ENCODE data around the gene PTPRK. TPM values are rescaled to one million over a fixed set of nuclear protein-coding genes. Genes with fewer than 3 reads are reported as not detected.

PTPRK gene
- total RNA-seq, 1 donor from 2014 or later, result 1.9 TPM

DNA sequence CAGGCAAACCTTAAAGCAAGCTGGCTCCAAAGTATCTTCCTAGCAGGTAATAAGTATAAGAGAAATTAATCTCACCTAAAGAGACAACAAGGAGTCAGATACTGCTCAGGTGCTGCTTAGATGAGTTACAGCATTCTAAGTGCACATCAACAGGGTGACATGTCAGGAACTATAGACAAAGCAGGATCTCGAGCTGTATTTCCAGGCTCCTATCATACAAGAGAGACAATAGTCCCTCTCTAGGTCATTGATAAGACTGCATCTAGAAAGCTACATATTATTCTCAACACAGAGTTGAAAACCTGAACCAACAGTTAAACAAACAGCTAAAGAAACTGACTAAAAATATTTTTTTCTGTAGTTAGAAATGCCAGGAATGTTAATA lies 3.9 kb downstream of the PTPRK start:
- intact Hi-C loops (cut with micrococcal nuclease), result no loop called here

GRCh38 chr6:128515550-128516513 lies 4.6 kb downstream of the PTPRK start:
- intact Hi-C loops (cut with micrococcal nuclease), result no loop called here

DNA sequence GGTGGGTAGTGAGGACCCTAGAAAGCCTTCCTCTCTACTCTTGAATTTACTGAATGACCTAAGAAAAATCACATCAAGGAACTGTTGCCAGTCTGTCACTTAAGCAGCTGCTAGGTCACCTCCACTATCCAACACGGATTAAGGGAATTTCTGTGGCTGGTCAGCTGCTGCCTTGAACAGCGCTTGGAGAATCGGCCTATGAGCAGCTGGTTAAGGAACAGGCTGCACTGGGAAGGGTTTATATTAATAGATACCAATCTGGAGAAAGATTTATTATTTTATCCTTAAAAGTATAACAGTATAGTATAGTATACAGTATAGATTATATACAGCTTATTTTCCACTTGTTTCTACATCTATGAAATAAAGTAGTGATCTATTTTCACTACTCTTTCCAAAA lies 6.5 kb downstream of the PTPRK start:
- intact Hi-C loops (cut with micrococcal nuclease), result no loop called here

GRCh38 chr6:128512296-128512695 lies 8.1 kb downstream of the PTPRK start:
- intact Hi-C loops (cut with micrococcal nuclease), result no loop called here

DNA sequence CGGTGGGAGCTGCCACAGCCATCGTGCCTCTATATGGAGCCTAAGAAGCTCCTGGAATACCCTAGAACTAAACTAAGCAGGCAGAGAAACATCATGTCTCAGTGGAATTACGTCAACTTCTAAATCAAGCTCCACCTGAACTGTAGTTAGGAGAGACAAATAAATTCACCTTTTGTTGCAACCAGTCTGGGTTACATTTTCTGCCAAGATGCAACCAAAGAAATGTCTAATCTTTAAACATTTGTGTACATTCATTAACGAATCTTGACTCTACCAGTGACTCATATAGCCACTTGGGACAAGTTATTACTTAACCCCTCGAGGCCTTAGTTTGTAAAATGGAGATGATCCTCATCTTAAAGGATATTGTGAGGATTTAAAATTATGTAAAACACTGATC lies 8.9 kb downstream of the PTPRK start:
- intact Hi-C loops (cut with micrococcal nuclease), result no loop called here

DNA sequence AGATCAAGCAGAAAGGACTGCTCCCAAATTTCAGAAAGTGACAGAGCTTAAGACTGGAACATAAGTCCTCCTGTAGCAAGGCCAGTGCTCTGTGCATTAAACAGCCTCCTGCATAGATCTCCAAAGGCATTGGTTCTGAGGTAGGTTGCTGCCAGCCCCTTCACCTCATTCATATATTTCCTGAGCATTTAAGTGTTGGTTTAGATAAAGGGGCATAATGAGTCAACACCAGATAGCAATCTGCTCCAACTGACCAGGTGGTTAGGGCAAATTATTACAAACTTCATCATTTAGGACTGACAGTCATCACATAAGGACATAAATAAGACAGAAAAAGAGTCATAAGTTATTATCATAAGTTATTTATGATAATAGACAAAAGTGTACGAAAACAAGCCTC lies 10.7 kb downstream of the PTPRK start:
- intact Hi-C loops (cut with micrococcal nuclease), result no loop called here

GRCh38 chr6:128508588-128509296 lies 11.7 kb downstream of the PTPRK start:
- intact Hi-C loops (cut with micrococcal nuclease), result no loop called here

GRCh38 chr6:128507337-128508310 lies 12.8 kb downstream of the PTPRK start:
- intact Hi-C loops (cut with micrococcal nuclease), result no loop called here

DNA sequence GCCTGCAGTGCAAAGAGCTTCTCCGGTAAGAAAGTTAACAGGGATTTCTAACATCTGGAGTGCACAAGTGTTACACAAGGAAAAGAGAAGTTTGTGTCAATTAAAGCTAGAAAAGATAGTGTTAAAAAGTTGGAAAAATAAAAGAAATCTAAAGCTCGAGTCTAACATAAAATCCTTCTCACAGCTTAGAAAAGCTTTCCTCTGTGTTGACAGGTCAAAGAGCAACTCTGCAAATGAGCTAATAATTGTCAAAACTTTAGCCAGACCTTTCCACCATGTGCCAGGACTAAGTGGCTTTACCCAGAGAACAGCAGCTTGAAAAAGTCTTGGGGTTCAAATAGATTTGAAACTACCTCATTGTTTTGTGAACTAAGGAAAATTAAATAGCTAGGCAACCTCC lies 14.8 kb downstream of the PTPRK start:
- intact Hi-C loops (cut with micrococcal nuclease), result no loop called here

GRCh38 chr6:128504003-128504654 lies 16.3 kb downstream of the PTPRK start:
- intact Hi-C loops (cut with micrococcal nuclease), result no loop called here

- intact Hi-C loops (cut with micrococcal nuclease), result no loop called here
Measured at GRCh38 chr6:128500749-128501600, 19.4 kb downstream of the PTPRK start.

DNA sequence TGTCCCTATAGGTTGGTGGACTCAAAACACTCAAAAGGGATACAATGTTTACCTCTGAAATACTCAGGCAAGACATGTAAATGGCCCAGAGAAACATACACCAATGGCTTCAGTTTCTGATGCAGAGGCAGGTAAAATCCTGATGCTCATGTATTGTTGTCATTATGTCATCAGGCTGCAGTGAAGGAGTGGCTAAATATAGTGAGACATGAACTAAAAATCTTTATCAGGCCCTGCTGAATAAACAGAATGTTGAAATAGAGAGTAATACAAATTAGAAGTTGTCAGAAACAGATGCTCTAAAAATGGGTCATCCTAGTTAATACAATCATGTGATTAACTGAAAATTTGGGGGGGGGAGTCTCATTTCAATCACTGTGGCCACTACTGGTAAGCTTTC lies 20.4 kb downstream of the PTPRK start:
- intact Hi-C loops (cut with micrococcal nuclease), result no loop called here

DNA sequence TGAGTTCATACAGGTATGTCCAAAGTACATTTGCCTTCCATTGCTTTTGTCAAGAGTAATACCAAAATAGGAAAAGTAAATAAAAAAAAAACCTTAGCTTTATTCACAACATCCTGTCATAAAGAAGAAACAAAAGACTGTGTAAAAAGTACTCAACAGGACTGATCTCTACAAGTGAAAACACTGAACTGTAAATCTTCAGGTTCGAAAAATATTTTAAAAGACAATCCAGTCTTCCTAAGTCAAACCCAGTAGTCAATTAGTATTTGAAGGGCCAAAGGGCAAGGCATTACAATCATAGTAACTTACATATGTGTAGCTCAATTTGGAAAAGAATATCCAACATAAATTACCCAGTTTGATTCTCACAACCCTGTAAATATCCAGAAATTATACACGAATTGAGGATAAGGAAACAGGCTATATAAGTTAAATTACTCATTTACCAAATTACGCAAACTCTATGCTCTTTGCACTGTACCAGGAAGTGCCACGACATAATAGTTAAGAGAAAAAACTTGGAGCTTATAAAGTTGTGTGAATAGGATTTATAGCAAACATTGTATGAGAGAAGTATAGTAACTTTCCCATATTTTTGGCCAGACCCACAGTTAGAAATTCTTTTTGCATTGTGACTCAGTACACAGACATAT lies 21.2 kb downstream of the PTPRK start:
- intact Hi-C loops (cut with micrococcal nuclease), result no loop called here

- intact Hi-C loops (cut with micrococcal nuclease), result no loop called here
Measured at GRCh38 chr6:128498234-128498633, 22.2 kb downstream of the PTPRK start.

DNA sequence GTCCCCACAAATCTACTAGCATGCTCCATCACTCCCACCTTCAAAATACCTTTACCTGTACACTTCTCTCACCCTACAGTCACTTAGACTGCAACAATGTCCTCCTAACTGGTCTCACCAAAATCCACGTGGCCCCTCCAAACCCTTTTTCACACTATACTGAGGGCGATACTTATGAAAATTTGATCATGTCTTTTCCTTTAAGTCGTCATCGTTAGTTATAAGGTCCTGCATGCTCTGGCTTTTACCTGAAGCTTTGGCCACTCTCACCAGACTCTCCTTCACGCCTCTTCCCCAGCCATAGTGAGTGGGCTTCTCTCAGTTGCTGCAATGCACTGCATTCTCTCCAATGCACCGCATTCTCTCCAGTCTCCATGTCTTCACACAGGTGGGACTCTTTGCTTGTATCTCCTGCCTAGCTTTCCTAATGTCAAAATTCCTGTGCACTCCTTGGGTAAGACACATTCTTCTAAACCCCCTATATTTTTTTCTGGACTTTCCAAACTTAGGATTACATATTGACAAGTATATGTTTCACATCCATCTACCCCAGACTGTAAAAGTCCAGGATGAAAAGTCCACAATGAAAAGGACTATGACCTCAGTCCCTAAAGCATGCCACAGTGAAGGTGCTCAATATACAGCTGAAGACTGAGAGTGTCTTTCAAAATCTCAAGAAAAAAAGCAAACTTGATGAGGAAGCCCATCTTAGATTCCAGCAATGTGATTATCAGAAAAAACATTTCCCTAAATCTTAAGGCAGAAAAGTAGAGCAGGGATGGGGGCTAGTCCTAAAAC lies 24.7 kb downstream of the PTPRK start:
- intact Hi-C loops (cut with micrococcal nuclease), result no loop called here

- intact Hi-C loops (cut with micrococcal nuclease), result no loop called here
Measured at GRCh38 chr6:128494440-128494839, 26.0 kb downstream of the PTPRK start.

DNA sequence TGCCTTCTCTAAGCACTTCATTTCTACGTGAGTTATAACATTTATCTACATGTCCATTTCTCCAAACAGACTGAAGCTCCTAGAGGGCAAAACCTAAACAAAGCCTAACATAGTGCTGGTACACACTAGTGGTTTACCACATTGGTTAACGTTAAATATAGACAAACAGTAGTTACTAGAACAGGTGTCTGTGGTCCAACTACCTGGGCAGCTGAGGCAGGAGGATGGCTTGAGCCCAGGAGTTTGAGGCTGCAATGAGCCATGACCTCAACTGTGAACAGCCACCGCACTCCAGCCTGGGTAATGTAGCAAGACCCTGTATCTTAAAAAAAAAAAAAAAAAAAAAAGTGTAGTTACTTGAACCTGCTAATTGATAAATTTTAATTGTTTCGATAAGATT lies 26.5 kb downstream of the PTPRK start:
- intact Hi-C loops (cut with micrococcal nuclease), result no loop called here

DNA sequence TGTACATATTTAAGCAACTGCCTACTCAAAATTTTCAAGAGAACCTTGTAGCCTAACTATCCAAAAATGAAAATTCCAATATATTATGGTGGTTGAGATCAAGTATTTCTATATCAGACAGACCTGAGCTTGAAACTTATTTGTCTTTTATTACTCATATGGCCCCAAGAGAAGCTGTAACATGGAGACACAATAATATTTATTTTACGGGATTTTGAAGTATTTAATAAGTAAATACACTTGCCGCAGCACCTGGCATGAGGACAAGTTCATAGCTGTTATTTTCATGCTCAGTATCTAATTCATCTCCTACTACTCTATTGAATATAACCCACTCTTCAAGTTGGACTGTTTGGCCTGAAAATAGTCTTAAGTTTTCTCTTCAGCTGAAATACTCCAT lies 28.0 kb downstream of the PTPRK start:
- intact Hi-C loops (cut with micrococcal nuclease), result no loop called here
